ENCODE measurements around the gene ISM2.

DNA sequence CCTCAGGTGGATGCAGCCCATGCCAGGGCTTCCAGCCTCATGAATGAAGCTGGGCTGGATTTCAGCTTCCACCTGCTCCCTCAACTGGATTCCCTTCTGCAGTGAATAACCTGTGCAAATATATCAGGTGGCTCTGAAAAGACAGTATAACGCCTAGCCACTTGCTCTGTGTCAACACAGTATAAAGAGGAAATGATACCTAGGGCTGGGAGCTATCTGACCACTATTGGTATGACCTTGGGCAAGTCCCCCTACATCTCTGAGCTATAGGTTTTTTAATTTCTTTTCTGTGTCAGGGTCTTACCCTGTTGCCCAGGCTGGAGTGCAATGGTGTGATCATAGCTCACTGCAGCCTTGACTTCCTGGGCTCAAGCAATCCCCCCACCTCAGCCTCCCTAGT is 19.8 kb downstream of the ISM2 start:
- TF ChIP-seq EZH2 (IDR thresholded peaks at IDR 0.05; ENCODE audit: insufficient read depth, poor library complexity, severe bottlenecking) (no peak), EZH2phosphoT487 (IDR thresholded peaks at IDR 0.05; ENCODE audit: insufficient read depth, low read depth) (no peak)
